GM19463 (cell line): ENCODE data around the gene RTKN.

Source experiments
- ATAC-seq: cut with Tn5 transposase; IDR thresholded peaks from one replicate; pipeline ENCODE4 v1.9.1; 2021; ENCODE audit warnings: mild to moderate bottlenecking, moderate library complexity; ENCODE audit not compliant: unreplicated experiment

The RTKN gene

GRCh38 chr2:74381751-74382150 lies 60.0 kb downstream of the RTKN start:
- no peak for ATAC-seq

GRCh38 chr2:74379851-74380789 lies 61.6 kb downstream of the RTKN start, which contains the start of gene DCTN1:
TSS of gene DCTN1 (minus strand) at chr2:74380311. CDS start at chr2:74380037, 274 bp downstream.
- ATAC-seq = peak; percentile 62

GRCh38 chr2:74378007-74378406 lies 63.7 kb downstream of the RTKN start:
- ATAC-seq = no peak

- no peak for ATAC-seq
Observed at GRCh38 chr2:74375838-74376237, 65.9 kb downstream of the RTKN start.
